HG03575 (cell line): ENCODE results near the gene TMEM205.
"Not testable (repeated sequence)": the region's sequence is repeated elsewhere in the genome, so short reads cannot be mapped to it uniquely, and the experiment has no call there.

Source experiments
- ATAC-seq: cut with Tn5 transposase; IDR thresholded peaks from one replicate; pipeline ENCODE4 v1.9.1; 2021; ENCODE audit not compliant: unreplicated experiment, insufficient number of reproducible peaks, low FRiP score; ENCODE audit errors: extremely low read depth

Gene TMEM205

DNA sequence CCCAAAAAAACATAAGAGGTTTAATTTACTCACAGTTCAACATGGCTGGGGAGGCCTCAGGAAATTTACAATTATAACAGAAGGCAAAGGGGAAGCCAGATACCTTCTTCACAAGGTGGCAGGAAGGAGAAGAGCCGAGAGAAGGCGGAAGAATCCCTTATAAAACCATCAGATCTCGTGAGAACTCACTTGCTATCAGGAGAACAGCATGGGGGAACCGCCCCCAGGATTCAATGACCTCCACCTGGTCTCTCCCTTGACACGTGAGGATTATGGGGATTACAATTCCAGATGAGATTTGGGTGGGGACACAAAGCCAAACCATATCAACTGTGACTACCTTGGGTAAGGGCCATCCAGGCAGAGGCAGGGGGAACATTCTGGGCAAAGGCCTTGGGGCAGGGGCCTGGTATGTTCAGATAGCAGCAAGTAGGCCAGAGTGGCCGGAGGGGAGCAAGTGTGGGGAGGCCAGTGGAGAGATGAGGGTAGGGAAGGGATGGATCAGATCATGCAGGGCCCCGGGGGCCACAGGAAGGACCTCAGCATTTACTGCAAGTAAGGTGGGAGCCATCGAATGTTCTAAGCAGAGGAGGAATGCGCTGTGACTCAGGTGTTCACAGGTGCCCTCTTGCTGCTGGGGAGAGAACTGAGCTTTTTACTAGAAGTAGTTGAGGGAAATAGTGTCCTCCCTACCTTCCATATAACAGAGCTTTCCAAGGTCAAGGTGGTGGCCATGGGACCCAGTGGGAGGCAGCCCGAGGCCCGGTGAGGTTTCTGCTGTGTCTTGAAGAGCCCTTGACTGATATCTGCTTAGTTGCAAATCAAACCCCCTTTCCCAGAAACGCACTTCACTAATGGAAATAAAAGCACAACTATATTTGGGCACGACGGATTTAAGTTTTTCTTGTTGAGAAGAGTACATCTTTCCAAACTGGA lies 24.6 kb downstream of the TMEM205 start:
- ATAC-seq = no peak

DNA sequence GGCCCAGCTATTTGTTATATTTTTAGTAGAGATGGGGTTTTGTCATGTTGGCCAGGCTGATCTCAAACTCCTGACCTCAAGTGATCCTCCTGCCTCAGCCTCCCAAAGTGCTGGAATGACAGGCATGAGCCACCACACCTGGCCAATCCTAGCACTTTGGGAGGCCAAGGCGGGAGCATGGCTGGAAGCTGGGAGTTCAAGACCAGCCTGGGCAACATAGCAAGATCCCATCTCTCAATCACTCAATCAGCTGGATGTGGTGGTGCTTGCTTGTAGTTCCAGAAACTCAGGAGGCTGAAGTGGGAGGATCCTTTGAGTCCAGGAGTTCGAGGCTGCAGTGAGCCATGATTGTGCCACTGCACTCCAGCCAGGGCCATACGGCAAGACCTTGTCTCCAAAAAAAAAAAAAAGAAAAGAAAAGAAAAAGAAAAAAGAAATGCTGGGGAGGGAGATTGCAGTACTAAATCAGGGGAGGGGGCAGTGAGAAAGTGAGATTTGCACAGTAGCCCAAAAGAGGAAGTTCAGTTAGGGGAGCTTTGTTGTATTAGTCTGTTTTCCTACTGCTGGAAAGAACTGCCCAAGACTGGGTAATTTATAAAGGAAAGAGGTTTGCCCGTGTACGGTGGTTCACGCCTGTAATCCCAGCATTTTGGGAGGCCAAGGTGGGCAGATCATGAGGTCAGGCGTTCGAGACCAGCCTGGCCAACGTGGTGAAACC lies 25.6 kb downstream of the TMEM205 start:
- ATAC-seq = not testable (repeated sequence)

DNA sequence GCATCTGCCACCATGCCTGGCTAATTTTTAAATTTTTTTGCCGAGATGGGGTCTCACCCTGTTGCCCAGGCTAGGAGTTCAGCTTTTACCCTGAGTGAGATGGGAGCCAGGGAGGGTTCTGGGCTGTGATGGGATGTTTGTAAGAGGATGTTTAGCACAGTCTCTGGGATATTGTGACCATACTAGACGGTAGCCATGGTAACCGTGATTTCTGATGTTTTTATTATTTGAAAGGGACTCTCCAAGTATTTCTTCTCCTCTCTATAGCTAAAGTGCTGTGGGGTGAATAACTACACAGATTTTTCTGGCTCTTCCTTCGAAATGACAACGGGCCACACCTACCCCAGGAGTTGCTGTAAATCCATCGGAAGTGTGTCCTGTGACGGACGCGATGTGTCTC lies 39.7 kb downstream of the TMEM205 start:
- ATAC-seq = no peak

DNA sequence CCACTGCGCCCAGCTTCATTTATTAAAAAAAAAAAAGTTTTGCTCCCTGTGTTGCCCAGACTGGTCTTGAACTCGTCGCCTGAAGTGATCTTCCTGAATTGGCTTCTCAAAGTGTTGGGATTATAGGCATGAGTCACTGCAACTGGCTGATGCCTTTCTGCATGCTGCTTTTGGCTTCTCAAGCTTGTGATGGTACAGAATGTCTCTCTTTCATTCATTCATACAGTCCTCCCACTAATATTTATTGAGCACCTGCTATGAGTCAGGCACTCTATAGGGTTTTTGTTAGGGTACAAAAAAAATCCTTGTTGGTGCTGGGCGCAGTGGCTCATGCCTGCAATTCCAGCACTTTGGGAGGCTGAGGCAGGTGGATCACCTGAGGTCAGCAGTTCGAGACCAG lies 41.1 kb downstream of the TMEM205 start:
- ATAC-seq = no peak

DNA sequence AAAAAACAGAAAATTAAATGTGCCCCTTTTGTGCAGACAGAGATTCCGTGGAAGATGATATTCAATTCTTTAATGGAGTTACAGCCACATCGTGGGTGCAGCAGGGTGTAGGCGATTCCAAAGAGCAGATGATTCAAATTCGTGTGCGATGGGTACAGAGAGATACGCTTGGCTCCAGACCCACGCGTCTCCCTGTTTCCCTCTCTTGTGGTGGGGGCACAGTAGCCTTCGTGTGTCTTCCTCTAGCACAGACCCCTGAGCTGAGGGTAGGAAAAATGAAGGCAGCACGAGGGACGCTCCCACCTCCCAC lies 45.3 kb downstream of the TMEM205 start:
- no peak for ATAC-seq

DNA sequence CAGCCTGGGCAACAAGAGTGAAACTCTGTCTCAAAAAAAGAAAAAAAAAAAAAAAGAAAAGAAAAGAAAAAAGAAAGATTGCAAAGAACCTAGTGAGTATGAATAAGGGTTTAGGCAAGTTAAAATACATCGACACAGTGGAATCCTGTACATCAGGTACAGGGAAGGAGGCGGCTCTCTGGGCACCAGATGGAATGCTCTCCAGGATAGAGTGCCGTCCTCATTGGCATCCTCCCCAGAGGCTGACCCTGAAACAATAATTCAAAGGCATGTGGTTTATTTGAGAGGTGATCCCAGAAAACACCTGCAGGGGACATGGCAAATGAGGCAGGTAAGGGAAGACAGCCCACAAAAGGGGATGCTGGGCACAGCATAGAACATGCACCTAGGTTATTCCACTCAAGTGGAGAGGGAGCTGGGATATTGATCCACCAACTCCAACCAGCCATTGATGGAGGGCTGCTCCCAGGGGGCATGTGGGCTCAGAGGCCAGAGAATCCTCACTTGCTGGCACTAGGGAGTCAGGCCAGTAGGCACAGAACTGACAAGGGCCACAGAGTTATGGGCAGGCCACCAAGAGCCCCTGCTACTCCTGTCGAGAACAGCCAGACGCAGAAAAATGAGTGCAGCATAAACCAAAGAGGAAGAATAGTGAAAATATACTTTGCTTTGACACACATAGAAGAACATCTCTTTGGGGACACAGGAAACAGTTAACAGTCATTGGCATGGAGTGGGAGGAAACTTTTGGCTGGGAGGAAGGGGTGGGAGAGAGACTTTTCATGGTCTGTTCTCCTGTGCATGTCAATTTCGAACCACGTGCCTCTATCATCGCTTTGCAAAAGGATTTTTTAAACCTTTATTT lies 45.9 kb downstream of the TMEM205 start:
- ATAC-seq = no peak

DNA sequence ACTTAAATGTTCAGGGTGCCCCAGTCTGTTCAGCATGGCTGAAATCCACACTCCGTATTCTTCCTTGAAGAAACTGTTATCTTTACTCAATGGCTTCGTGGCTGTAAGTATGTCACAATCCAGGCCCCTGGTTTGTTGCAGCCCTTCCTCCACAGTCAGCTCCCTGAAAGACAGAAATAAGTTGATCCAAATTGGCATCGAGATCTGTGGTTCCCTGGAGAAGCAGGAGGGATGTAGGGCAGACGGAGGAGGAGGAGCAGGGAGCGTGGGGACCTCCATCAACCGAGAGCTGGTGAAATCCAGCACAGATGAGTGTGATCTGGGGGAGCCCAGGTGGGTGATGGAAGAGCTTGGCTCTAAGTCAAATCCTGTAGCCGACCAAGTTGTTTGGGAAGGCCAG lies 49.8 kb downstream of the TMEM205 start:
- no peak for ATAC-seq

DNA sequence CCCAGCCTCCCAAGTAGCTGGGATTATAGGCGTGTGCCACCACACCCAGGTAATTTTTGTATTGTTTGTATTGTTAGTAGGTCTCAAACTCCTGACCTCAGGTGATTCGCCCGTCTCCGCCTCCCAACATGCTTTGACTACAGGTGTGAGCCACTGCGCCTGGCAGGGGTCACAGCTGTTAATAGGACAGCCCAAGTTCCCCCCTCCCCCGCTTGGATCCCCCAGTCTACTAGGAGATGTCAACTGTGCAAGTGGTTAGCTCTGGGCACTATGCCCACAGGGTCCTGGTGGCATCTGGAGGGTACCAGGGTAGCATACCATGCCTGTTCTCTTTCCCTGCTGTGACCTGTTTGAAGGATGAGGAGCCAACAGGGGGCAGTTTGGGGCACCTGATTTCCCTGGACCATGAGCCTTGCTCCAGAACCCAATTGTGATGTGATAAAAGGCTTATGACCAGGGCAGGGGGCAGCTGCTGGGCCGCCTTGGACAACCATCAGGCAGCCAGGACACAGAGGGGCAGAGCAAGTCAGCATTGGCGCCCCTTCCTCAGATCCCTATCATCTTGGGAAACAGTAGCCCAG lies 50.3 kb downstream of the TMEM205 start, which contains the start of gene TSPAN16:
Gene TSPAN16 (plus strand): TSS at position 496 of the 581 bp plus-strand sequence. CDS start 138 bp downstream, outside the sequence.
- no peak for ATAC-seq

DNA sequence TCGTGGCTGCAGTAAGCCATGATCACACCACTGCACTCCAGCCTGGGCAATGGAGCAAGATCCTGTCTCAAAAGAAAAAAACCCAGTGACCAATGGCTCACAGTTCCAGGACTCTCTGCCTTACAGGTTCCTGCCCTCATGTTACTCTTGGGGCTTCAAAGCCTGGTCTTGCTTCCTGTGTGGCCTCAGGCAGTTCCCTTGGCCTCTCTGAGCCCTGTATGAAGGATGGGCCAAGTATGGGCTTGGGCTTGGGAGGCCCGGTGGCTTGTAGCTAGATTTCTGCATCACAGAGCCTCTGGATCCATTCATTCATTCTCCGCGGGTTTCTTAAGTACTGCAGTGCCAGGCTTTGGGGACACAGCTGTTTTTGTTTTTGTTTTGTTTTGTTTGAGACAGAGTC lies 50.9 kb downstream of the TMEM205 start:
- ATAC-seq = no peak

DNA sequence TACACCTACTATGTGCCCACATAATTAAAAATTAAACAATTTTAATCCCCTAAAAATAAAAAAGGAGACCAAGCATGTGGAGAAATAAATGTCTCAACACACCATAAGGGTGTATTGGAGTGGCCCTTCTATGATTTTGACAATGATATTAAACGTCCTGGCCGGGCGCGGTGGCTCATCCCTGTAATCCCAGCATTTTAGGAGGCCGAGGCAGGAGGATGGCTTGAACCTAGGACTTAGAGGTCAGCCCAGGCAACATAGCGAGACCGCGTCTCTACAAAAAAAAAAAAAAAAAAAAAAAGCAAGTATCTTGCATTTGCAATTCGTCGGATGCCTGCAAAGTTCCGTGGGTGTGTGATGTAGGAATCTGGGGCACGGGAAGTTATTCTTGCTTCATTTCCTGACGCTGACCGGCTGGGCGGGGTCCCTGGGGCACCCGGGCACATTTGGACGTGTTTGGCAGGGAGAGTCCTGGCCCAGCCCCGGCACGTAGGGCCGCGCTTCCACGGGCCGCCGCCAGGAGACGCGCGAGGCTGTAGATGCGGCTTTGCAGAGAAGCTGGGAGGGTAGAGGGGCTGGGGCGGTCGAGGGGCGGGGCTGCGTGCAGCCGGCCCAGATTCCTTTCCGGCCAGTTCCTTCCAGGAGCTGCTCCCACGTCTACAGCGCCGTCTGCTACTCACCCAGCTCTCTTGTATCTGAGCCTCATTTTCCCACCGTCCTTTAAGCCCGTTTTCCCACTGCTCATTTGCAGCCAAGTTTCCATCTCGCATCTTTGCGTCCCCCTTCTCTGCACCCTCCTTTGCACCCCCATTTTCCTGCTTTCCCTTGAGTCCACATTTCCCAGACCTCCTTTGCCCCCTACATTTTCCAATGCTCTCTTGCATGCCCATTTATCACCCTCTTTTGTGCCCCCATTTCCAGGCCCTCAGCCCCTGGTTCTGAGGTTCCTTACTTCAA lies 52.4 kb downstream of the TMEM205 start:
- no peak for ATAC-seq
